SK-N-SH (cell line): ENCODE measurements around the gene DHX57. TPM values are rescaled to one million over a fixed set of nuclear protein-coding genes. Genes with fewer than 3 reads are reported as not detected.

Experiments used
- CTCF ChIA-PET: fragments of 300-600, 350-600 bp; formaldehyde crosslinking; extraction: SDS; loops from one replicate; lab custom pipeline; 2021; lab: Yijun Ruan, JAX
- POLR2A ChIA-PET: fragments of 350-600 bp; sonication (Branson Sonifier 250); formaldehyde crosslinking; extraction: SDS; loops from one replicate; lab custom pipeline; 2020; ENCODE audit warnings: antibody characterized with exemption, inconsistent platforms; lab: Yijun Ruan, JAX
- DNase-seq: peaks from one replicate; pipeline ENCODE4 v3.0.0; 2012
- H2AFZ ChIP-seq: fragments of 200-600 bp; sonication (generic); 2 replicates; pipeline ENCODE4 v1.8.1; 2016; ENCODE audit warnings: antibody characterized with exemption, mild to moderate bottlenecking, low read depth
- H3F3A ChIP-seq: fragments of 200-600 bp; sonication (generic); replicated peaks from 2 replicates; pipeline ENCODE3; 2016; ENCODE audit warnings: antibody characterized with exemption, mild to moderate bottlenecking; ENCODE audit not compliant: insufficient read depth
- H3K27ac ChIP-seq, 2 experiments: fragments of 200-500 bp in 1 of 2; fragments of 200-600 bp in 1 of 2; sonication (Bioruptor generic) in 1 of 2; sonication (generic), shearing (Covaris generic) in 1 of 2; 2 replicates each; pipeline versions ENCODE4 v1.5.1 to v1.6.1; 2014 to 2016; ENCODE audit warnings: low read depth in 2 of 2, inconsistent platforms in 1 of 2, low read length in 1 of 2, mild to moderate bottlenecking in 1 of 2, mixed read lengths in 1 of 2
- H3K27me3 ChIP-seq: fragments of 200-600 bp; sonication (generic), shearing (Covaris generic); 2 replicates; pipeline ENCODE4 v1.6.1; 2016; ENCODE audit warnings: mixed run types; ENCODE audit not compliant: insufficient read depth
- H3K36me3 ChIP-seq, 2 experiments: fragments of 200-500 bp in 1 of 2; fragments of 200-600 bp in 1 of 2; sonication (Bioruptor generic) in 1 of 2; sonication (generic) in 1 of 2; replicated peaks in 1 of 2; 2 replicates each; pipeline versions ENCODE3 to v1.5.1; 2014 to 2016; ENCODE audit warnings: low read length in 1 of 2, mild to moderate bottlenecking in 1 of 2; ENCODE audit not compliant: insufficient read depth in 2 of 2, control insufficient read depth in 1 of 2
- H3K4me1 ChIP-seq, 2 experiments: fragments of 200-500 bp in 1 of 2; fragments of 200-600 bp in 1 of 2; sonication (Bioruptor generic) in 1 of 2; sonication (generic), shearing (Covaris generic) in 1 of 2; 2 replicates each; pipeline versions ENCODE4 v1.5.1 to v1.6.1; 2014 to 2016; ENCODE audit warnings: low read depth in 1 of 2, low read length in 1 of 2, mixed run types in 1 of 2; ENCODE audit not compliant: insufficient read depth in 2 of 2, control insufficient read depth in 1 of 2
- H3K4me2 ChIP-seq: fragments of 200-600 bp; sonication (generic), shearing (Covaris generic); 2 replicates; pipeline ENCODE4 v1.6.1; 2017; ENCODE audit warnings: mixed run types
- H3K4me3 ChIP-seq, 2 experiments: fragments of 200-500 bp in 1 of 2; fragments of 200-600 bp in 1 of 2; sonication (Bioruptor generic) in 1 of 2; sonication (generic), shearing (Covaris generic) in 1 of 2; 2 replicates each; pipeline versions ENCODE4 v1.5.1 to v1.8.1; 2014 to 2016; ENCODE audit warnings: low read depth in 2 of 2, inconsistent platforms in 1 of 2, low read length in 1 of 2, mild to moderate bottlenecking in 1 of 2, mixed read lengths in 1 of 2, moderate library complexity in 1 of 2
- H3K79me2 ChIP-seq: fragments of 200-600 bp; sonication (generic); 2 replicates; pipeline ENCODE4 v1.8.1; 2017; ENCODE audit warnings: mild to moderate bottlenecking; ENCODE audit not compliant: insufficient read depth
- H3K9ac ChIP-seq: fragments of 200-600 bp; sonication (generic); 2 replicates; pipeline ENCODE4 v1.6.1; 2017; ENCODE audit warnings: mixed run types
- H3K9me2 ChIP-seq: fragments of 200-600 bp; sonication (generic); 2 replicates; pipeline ENCODE4 v1.6.1; 2017; ENCODE audit warnings: mixed run types
- H3K9me3 ChIP-seq: fragments of 200-600 bp; sonication (generic); 2 replicates; pipeline ENCODE4 v1.6.1; 2017; ENCODE audit warnings: mixed run types, mild to moderate bottlenecking, moderate library complexity
- H4K20me1 ChIP-seq: fragments of 200-600 bp; sonication (generic); 2 replicates; pipeline ENCODE4 v1.6.1; 2017; ENCODE audit warnings: mild to moderate bottlenecking, mixed run types; ENCODE audit not compliant: insufficient read depth
- FOXM1 ChIP-seq: IDR thresholded peaks from 2 replicates; pipeline ENCODE4 v1.4.0; 2012; ENCODE audit warnings: low read depth, mild to moderate bottlenecking
- JUND ChIP-seq: IDR thresholded peaks from 2 replicates; pipeline ENCODE4 v1.4.0; 2012
- MEF2A ChIP-seq: IDR thresholded peaks from 2 replicates; pipeline ENCODE4 v1.4.0; 2012; ENCODE audit warnings: low read depth, borderline replicate concordance
- RAD21 ChIP-seq: IDR thresholded peaks from 2 replicates; pipeline ENCODE4 v1.6.1; 2012; ENCODE audit warnings: mild to moderate bottlenecking, low read length
- RCOR1 ChIP-seq: fragments of 150-350 bp; IDR thresholded peaks from 2 replicates; pipeline ENCODE4 v1.6.1; 2017; ENCODE audit warnings: antibody characterized with exemption, low read length
- RFX5 ChIP-seq: IDR thresholded peaks from 2 replicates; pipeline ENCODE4 v1.6.1; 2012; ENCODE audit warnings: mild to moderate bottlenecking, improper control_type of control experiment, low read length
- RXRA ChIP-seq: IDR thresholded peaks from 2 replicates; pipeline ENCODE4 v1.4.0; 2012; ENCODE audit warnings: low read depth, mild to moderate bottlenecking, borderline replicate concordance
- SIN3A ChIP-seq: IDR thresholded peaks from 2 replicates; pipeline ENCODE4 v1.6.1; 2012; ENCODE audit warnings: low read depth, mild to moderate bottlenecking, low read length, moderate library complexity, borderline replicate concordance
- WGBS: methylation state at CpG from one replicate; pipeline ENCODE4 v1.1.6; 2017; ENCODE audit warnings: low lambda C conversion rate; 5-methylcytosine and 5-hydroxymethylcytosine counted together
- polyA plus RNA-seq, 3 experiments: library from polyadenylated mRNA; depleted of rRNA; stranded (reverse); fragments of >200 nt; gene quantifications; 2 replicates each; pipeline ENCODE4 v1.2.3, GENCODE V29; 2012
- TF ChIP-seq, protein P1 (sequence below): fragments of 150-350 bp; IDR thresholded peaks from 2 replicates; pipeline ENCODE4 v1.6.1; 2016; ENCODE audit warnings: mild to moderate bottlenecking, low read depth, low read length
- TF ChIP-seq, protein P2 (sequence below): IDR thresholded peaks from 2 replicates; pipeline ENCODE4 v1.4.0; 2012; ENCODE audit warnings: low read depth
- TF ChIP-seq, protein P3 (sequence below): IDR thresholded peaks from 2 replicates; pipeline ENCODE4 v1.4.0; 2012; ENCODE audit warnings: low read depth, borderline replicate concordance
- TF ChIP-seq, protein P4 (sequence below): fragments of 200-600 bp; sonication (generic); IDR thresholded peaks from 2 replicates; pipeline ENCODE4 v1.6.1; 2017; ENCODE audit warnings: antibody characterized with exemption, mild to moderate bottlenecking, moderate library complexity
- TF ChIP-seq, protein P5 (sequence below): fragments of 150-350 bp; IDR thresholded peaks from 2 replicates; pipeline ENCODE4 v1.6.1; 2017; ENCODE audit warnings: antibody characterized with exemption, low read length, low read depth, borderline replicate concordance
- TF ChIP-seq, protein P6 (sequence below): IDR thresholded peaks from 2 replicates; pipeline ENCODE4 v1.4.0; 2012; ENCODE audit warnings: low read depth, borderline replicate concordance

Gene DHX57
- polyA plus RNA-seq, 1 of the 3 experiments (the other 2 are of a cell fraction): 12.3 TPM

DNA sequence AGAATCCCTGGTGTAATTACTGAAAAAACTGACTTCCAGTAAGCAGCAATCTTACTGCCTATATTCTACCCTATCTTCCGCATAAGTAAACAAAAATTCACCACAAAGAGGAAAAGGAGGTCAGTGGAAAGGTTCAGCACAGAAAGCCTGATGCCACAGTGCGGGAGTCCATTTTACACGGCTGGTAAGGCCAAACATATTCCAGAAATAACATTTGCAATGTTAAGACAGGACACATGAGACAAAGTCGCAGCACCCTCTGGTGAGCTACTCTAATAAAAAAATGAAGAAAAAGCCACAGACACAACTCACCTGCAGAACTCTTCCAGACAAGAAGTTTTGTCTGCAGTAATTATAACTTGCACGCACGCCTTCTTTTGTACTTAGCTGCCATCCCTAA, 57.2 kb downstream of the DHX57 start:
- Histone ChIP-seq H2AFZ (no peak overlapping the region), H4K20me1 (no peaks in the 10 kb centered on the region), H3K4me1 (no peaks in the 10 kb centered on the region), H3K9me2 (no peaks in the 10 kb centered on the region), H3F3A (peaks cover 4% of the 10 kb centered on the region), H3K9ac (no peak overlapping the region), H3K36me3 (peaks cover 48 to 65% of the 10 kb centered on the region in 2 experiments), H3K79me2 (no peaks in the 10 kb centered on the region), H3K4me2 (no peak overlapping the region), H3K4me3 (no peak overlapping the region), H3K27me3 (no peaks in the 10 kb centered on the region), H3K27ac (no peak overlapping the region), H3K9me3 (no peaks in the 10 kb centered on the region)
- 81% methylated on average over 6 of the region's 6 CpGs for WGBS
- TF ChIP-seq, protein P1, sequence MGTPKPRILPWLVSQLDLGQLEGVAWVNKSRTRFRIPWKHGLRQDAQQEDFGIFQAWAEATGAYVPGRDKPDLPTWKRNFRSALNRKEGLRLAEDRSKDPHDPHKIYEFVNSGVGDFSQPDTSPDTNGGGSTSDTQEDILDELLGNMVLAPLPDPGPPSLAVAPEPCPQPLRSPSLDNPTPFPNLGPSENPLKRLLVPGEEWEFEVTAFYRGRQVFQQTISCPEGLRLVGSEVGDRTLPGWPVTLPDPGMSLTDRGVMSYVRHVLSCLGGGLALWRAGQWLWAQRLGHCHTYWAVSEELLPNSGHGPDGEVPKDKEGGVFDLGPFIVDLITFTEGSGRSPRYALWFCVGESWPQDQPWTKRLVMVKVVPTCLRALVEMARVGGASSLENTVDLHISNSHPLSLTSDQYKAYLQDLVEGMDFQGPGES: no peak
- no peak for TF ChIP-seq RFX5
- TF ChIP-seq, protein P2, sequence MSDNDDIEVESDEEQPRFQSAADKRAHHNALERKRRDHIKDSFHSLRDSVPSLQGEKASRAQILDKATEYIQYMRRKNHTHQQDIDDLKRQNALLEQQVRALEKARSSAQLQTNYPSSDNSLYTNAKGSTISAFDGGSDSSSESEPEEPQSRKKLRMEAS: no peak
- TF ChIP-seq, protein P3, sequence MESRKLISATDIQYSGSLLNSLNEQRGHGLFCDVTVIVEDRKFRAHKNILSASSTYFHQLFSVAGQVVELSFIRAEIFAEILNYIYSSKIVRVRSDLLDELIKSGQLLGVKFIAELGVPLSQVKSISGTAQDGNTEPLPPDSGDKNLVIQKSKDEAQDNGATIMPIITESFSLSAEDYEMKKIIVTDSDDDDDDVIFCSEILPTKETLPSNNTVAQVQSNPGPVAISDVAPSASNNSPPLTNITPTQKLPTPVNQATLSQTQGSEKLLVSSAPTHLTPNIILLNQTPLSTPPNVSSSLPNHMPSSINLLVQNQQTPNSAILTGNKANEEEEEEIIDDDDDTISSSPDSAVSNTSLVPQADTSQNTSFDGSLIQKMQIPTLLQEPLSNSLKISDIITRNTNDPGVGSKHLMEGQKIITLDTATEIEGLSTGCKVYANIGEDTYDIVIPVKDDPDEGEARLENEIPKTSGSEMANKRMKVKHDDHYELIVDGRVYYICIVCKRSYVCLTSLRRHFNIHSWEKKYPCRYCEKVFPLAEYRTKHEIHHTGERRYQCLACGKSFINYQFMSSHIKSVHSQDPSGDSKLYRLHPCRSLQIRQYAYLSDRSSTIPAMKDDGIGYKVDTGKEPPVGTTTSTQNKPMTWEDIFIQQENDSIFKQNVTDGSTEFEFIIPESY: no peak
- TF ChIP-seq JUND: no peak
- TF ChIP-seq RAD21: no peak
- TF ChIP-seq, protein P4, sequence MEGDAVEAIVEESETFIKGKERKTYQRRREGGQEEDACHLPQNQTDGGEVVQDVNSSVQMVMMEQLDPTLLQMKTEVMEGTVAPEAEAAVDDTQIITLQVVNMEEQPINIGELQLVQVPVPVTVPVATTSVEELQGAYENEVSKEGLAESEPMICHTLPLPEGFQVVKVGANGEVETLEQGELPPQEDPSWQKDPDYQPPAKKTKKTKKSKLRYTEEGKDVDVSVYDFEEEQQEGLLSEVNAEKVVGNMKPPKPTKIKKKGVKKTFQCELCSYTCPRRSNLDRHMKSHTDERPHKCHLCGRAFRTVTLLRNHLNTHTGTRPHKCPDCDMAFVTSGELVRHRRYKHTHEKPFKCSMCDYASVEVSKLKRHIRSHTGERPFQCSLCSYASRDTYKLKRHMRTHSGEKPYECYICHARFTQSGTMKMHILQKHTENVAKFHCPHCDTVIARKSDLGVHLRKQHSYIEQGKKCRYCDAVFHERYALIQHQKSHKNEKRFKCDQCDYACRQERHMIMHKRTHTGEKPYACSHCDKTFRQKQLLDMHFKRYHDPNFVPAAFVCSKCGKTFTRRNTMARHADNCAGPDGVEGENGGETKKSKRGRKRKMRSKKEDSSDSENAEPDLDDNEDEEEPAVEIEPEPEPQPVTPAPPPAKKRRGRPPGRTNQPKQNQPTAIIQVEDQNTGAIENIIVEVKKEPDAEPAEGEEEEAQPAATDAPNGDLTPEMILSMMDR: no peak
- no peak for TF ChIP-seq FOXM1
- no peak for TF ChIP-seq MEF2A
- no peak for TF ChIP-seq RCOR1
- ChIA-PET POLR2A (interaction anchor here (0.7 kb wide), 1 partner anchor 67 kb away, joined by 3 read pairs; the partner anchor contains the start of gene SRSF7), CTCF (interaction anchor here (0.6 to 1.2 kb wide), 3 partner anchors 58 to 844 kb away, joined by 3 to 5 read pairs (median 3); partner anchors contain the start of genes DHX57 and MORN2)
- DNase-seq: no peak

DNA sequence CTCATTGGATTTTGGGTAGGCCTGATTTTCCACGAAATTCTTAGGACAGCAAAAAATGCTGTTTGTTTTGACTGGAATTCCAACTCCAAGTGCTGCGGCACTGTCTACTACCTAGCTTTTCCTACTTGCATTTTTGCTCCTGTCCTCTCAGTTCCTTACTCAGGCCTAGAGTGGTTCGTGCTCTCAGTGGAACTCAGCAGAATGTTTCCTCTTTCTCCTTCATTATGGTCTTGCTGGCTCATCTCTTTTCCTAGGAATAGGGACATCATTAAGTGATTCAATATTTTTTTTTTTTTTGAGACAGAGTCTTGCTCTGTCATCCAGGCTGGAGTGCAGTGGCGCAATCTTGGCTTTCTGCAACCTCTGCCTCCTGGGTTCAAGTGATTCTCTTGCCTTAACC, 59.8 kb downstream of the DHX57 start:
- 92% methylated on average over 4 of the region's 4 CpGs for WGBS
- CTCF ChIA-PET: interaction anchor here (1.2 to 1.4 kb wide), 2 partner anchors 20 to 21 kb away, joined by 3 to 5 read pairs; no protein-coding TSS in a partner anchor
- Histone ChIP-seq H3K27me3 (no peaks in the 10 kb centered on the region), H2AFZ (no peak overlapping the region), H3K27ac (no peak overlapping the region), H3K4me2 (no peak overlapping the region), H3K9ac (no peak overlapping the region), H4K20me1 (no peaks in the 10 kb centered on the region), H3K4me1 (no peaks in the 10 kb centered on the region), H3F3A (no peaks in the 10 kb centered on the region), H3K4me3 (no peak overlapping the region), H3K9me3 (no peaks in the 10 kb centered on the region), H3K36me3 (peaks cover 47 to 48% of the 10 kb centered on the region in 2 experiments), H3K79me2 (no peaks in the 10 kb centered on the region), H3K9me2 (no peaks in the 10 kb centered on the region)
- no peak for DNase-seq
- POLR2A ChIA-PET: interaction anchor here (0.6 kb wide), 1 partner anchor 1147 kb away, joined by 6 read pairs; no protein-coding TSS in a partner anchor
- TF ChIP-seq, protein P5, sequence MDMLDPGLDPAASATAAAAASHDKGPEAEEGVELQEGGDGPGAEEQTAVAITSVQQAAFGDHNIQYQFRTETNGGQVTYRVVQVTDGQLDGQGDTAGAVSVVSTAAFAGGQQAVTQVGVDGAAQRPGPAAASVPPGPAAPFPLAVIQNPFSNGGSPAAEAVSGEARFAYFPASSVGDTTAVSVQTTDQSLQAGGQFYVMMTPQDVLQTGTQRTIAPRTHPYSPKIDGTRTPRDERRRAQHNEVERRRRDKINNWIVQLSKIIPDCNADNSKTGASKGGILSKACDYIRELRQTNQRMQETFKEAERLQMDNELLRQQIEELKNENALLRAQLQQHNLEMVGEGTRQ: no peak
- TF ChIP-seq RCOR1 (no peak), SIN3A (no peak), RFX5 (no peak), RXRA (no peak)
- TF ChIP-seq, protein P6, sequence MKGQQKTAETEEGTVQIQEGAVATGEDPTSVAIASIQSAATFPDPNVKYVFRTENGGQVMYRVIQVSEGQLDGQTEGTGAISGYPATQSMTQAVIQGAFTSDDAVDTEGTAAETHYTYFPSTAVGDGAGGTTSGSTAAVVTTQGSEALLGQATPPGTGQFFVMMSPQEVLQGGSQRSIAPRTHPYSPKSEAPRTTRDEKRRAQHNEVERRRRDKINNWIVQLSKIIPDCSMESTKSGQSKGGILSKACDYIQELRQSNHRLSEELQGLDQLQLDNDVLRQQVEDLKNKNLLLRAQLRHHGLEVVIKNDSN: no peak
